ENCODE data around the gene SYTL3. TPM values are rescaled to one million over a fixed set of nuclear protein-coding genes. Genes with fewer than 3 reads are reported as not detected.

SYTL3 gene
- total RNA-seq, 2 donors from 2014 or later: 9.9 to 12.1 TPM

GRCh38 chr6:158769771-158770432, 120.0 kb downstream of the SYTL3 start:
- Histone ChIP-seq H3K27ac (no peak overlapping the region), H3K4me1 (replicated peaks) (peaks cover 9% of the 10 kb centered on the region), H3K36me3 (peaks cover 23 to 53% of the 10 kb centered on the region in 2 donors), H3K27me3 (replicated peaks; ENCODE audit: insufficient read depth) (no peaks in the 10 kb centered on the region), H3K9me3 (no peaks in the 10 kb centered on the region), H3K4me3 (no peak overlapping the region)
- intact Hi-C loops (cut with DNase I): loop anchor here (5.0 kb wide), 1 partner anchor 47 kb away; the partner anchor contains the start of gene EZR
- WGBS: 86% methylated on average over 18 of the region's 18 CpGs
- no peak for TF ChIP-seq CTCF (IDR thresholded peaks at IDR 0.05)
- TF ChIP-seq POLR2A (IDR thresholded peaks at IDR 0.05): no peak
- TF ChIP-seq POLR2AphosphoS5 (IDR thresholded peaks at IDR 0.05): no peak
- no peak for DNase-seq (ENCODE audit: low spot score)

GRCh38 chr6:158770533-158771330, 120.9 kb downstream of the SYTL3 start:
- no peaks in the 10 kb centered on the region for H3K9me3 ChIP-seq
- no peaks in the 10 kb centered on the region for H3K27me3 ChIP-seq (replicated peaks; ENCODE audit: insufficient read depth)
- peaks cover 23 to 59% of the 10 kb centered on the region in 2 donors for H3K36me3 ChIP-seq
- TF ChIP-seq POLR2AphosphoS5 (IDR thresholded peaks at IDR 0.05): no peak
- TF ChIP-seq CTCF (IDR thresholded peaks at IDR 0.05): no peak
- TF ChIP-seq POLR2A (IDR thresholded peaks at IDR 0.05): no peak
- WGBS: 66% methylated on average over 21 of the region's 21 CpGs
- H3K4me1 ChIP-seq (replicated peaks): peaks cover 9% of the 10 kb centered on the region
- intact Hi-C loops (cut with DNase I): no loop called here
- H3K27ac ChIP-seq: peak overlapping the region in 1 of 2 donors; percentile 21
- no peak for DNase-seq (ENCODE audit: low spot score)
- H3K4me3 ChIP-seq: no peak overlapping the region

GRCh38 chr6:158771399-158772152, 121.7 kb downstream of the SYTL3 start:
- TF ChIP-seq POLR2A (IDR thresholded peaks at IDR 0.05): no peak
- no peak for TF ChIP-seq CTCF (IDR thresholded peaks at IDR 0.05)
- no peak for TF ChIP-seq POLR2AphosphoS5 (IDR thresholded peaks at IDR 0.05)
- Histone ChIP-seq H3K9me3 (no peaks in the 10 kb centered on the region), H3K4me3 (no peak overlapping the region), H3K27me3 (replicated peaks; ENCODE audit: insufficient read depth) (no peaks in the 10 kb centered on the region), H3K27ac (peak overlapping the region in 1 of 2 donors; percentile 66), H3K4me1 (replicated peaks) (peaks cover 9% of the 10 kb centered on the region), H3K36me3 (peaks cover 23 to 59% of the 10 kb centered on the region in 2 donors)
- intact Hi-C loops (cut with DNase I): no loop called here
- WGBS: 90% methylated on average over 16 of the region's 16 CpGs
- DNase-seq (ENCODE audit: low spot score): no peak

GRCh38 chr6:158772172-158772571, 122.3 kb downstream of the SYTL3 start:
- intact Hi-C loops (cut with DNase I): no loop called here
- H3K36me3 ChIP-seq: peaks cover 20 to 54% of the 10 kb centered on the region in 2 donors
- WGBS: 93% methylated on average over 11 of the region's 11 CpGs
- H3K4me1 ChIP-seq (replicated peaks): peaks cover 9% of the 10 kb centered on the region
- H3K27me3 ChIP-seq (replicated peaks; ENCODE audit: insufficient read depth): no peaks in the 10 kb centered on the region
- H3K9me3 ChIP-seq: no peaks in the 10 kb centered on the region
- DNase-seq (ENCODE audit: low spot score): no peak
- TF ChIP-seq CTCF (IDR thresholded peaks at IDR 0.05) (no peak), POLR2A (IDR thresholded peaks at IDR 0.05) (no peak), POLR2AphosphoS5 (IDR thresholded peaks at IDR 0.05) (no peak)
- no peak overlapping the region for H3K4me3 ChIP-seq
- peak overlapping the region in 1 of 2 donors; percentile 66 for H3K27ac ChIP-seq

All from prostate gland (tissue), 2 donors.